ENCODE data around the gene MYH14. TPM values are rescaled to one million over a fixed set of nuclear protein-coding genes. Genes with fewer than 3 reads are reported as not detected.

MYH14 gene
- total RNA-seq, 1 experiment from 2014 or later: 0.84 TPM

DNA sequence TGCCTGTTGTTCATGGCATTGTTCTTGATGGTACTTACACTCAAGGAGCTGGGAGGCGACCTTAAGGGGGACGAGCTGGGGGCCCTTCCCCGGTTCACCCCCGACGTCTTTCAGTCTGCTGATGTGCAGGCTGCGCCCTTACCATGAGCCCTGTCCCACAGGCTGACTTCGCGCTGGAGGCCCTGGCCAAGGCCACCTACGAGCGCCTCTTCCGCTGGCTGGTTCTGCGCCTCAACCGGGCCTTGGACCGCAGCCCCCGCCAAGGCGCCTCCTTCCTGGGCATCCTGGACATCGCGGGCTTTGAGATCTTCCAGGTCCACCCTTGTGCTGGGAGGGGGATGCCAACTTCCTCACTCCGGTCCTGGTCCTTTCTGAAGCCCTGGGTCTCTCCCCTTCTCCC is 45.4 kb downstream of the MYH14 start:
- H3K9me3 ChIP-seq (ENCODE audit: low read depth, low read length, poor library complexity, severe bottlenecking): no peaks in the 10 kb centered on the region
- TF ChIP-seq, protein P1, sequence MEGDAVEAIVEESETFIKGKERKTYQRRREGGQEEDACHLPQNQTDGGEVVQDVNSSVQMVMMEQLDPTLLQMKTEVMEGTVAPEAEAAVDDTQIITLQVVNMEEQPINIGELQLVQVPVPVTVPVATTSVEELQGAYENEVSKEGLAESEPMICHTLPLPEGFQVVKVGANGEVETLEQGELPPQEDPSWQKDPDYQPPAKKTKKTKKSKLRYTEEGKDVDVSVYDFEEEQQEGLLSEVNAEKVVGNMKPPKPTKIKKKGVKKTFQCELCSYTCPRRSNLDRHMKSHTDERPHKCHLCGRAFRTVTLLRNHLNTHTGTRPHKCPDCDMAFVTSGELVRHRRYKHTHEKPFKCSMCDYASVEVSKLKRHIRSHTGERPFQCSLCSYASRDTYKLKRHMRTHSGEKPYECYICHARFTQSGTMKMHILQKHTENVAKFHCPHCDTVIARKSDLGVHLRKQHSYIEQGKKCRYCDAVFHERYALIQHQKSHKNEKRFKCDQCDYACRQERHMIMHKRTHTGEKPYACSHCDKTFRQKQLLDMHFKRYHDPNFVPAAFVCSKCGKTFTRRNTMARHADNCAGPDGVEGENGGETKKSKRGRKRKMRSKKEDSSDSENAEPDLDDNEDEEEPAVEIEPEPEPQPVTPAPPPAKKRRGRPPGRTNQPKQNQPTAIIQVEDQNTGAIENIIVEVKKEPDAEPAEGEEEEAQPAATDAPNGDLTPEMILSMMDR (conservative IDR thresholded peaks at IDR 0.05; ENCODE audit: low read depth, low read length): no peak
- TF ChIP-seq EZH2 (IDR thresholded peaks at IDR 0.05; ENCODE audit: borderline replicate concordance, low read depth, low read length, poor library complexity, severe bottlenecking): no peak
- H3K27me3 ChIP-seq (replicated peaks; ENCODE audit: insufficient read depth, low read depth, low read length, poor library complexity): no peaks in the 10 kb centered on the region
- CTCF ChIA-PET: no interaction called here
- H3K4me1 ChIP-seq (ENCODE audit: insufficient read depth, low read length, poor library complexity, severe bottlenecking): peaks cover 8% of the 10 kb centered on the region
- intact Hi-C loops (cut with micrococcal nuclease; ENCODE audit: unreplicated experiment): no loop called here
- DNase-seq (ENCODE audit: low spot score): no peak
- POLR2A ChIA-PET (ENCODE audit: low non-redundant PET): no interaction called here
- no TSS peak for BruUV-seq (replicated peaks)
- no peaks in the 10 kb centered on the region for H3K36me3 ChIP-seq (ENCODE audit: insufficient read depth, low read length, poor library complexity, severe bottlenecking)
- H3K27ac ChIP-seq (ENCODE audit: low read depth, low read length, poor library complexity, severe bottlenecking): no peak overlapping the region
- no peak overlapping the region for H3K4me3 ChIP-seq (ENCODE audit: low read depth, low read length, poor library complexity, severe bottlenecking)

DNA sequence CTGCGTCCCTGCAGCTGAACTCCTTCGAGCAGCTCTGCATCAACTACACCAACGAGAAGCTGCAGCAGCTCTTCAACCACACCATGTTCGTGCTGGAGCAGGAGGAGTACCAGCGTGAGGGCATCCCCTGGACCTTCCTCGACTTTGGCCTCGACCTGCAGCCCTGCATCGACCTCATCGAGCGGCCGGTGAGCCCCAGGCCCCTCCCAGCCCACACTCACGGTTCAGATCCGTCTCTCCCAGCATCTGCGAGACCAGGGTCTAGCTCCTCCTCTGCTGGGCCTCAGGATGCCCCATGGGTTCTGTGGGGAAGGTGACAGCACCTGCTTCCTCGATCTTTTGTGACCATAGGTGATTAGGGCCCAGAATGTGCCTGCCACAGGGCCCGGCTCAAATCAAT is 46.2 kb downstream of the MYH14 start:
- no peak for TF ChIP-seq EZH2 (IDR thresholded peaks at IDR 0.05; ENCODE audit: borderline replicate concordance, low read depth, low read length, poor library complexity, severe bottlenecking)
- no peak for DNase-seq (ENCODE audit: low spot score)
- H3K27ac ChIP-seq (ENCODE audit: low read depth, low read length, poor library complexity, severe bottlenecking): no peak overlapping the region
- H3K4me3 ChIP-seq (ENCODE audit: low read depth, low read length, poor library complexity, severe bottlenecking): no peak overlapping the region
- H3K27me3 ChIP-seq (replicated peaks; ENCODE audit: insufficient read depth, low read depth, low read length, poor library complexity): no peaks in the 10 kb centered on the region
- H3K4me1 ChIP-seq (ENCODE audit: insufficient read depth, low read length, poor library complexity, severe bottlenecking): peaks cover 7% of the 10 kb centered on the region
- no peaks in the 10 kb centered on the region for H3K9me3 ChIP-seq (ENCODE audit: low read depth, low read length, poor library complexity, severe bottlenecking)
- CTCF ChIA-PET: no interaction called here
- POLR2A ChIA-PET (ENCODE audit: low non-redundant PET): no interaction called here
- no TSS peak for BruUV-seq (replicated peaks)
- intact Hi-C loops (cut with micrococcal nuclease; ENCODE audit: unreplicated experiment): no loop called here
- H3K36me3 ChIP-seq (ENCODE audit: insufficient read depth, low read length, poor library complexity, severe bottlenecking): no peaks in the 10 kb centered on the region

DNA sequence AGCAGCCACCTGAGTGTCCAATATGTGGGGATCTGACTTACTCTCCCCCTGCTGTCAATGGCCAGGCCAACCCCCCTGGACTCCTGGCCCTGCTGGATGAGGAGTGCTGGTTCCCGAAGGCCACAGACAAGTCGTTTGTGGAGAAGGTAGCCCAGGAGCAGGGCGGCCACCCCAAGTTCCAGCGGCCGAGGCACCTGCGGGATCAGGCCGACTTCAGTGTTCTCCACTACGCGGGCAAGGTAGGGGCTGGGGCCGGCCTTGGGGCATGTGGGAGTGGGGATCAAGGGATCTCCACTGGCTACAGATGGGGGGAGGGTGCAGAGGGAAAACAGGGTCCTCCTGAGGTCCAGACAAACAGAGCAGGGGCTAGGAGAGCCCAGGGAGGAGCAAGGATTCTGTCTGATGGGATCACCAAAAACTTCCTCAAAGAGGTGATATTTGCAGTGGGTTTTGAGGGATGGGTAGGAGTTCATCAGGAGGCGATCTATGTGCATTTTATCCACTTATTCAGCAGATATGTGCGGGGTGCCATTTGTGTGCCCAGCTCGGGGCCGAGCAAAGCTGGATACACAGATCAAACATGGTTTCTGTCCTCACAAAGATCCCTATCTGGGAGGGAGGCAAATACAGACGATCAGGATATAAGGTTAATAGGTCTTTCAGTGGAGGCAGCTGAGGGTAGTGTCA is 47.2 kb downstream of the MYH14 start:
- Histone ChIP-seq H3K4me1 (ENCODE audit: insufficient read depth, low read length, poor library complexity, severe bottlenecking) (no peaks in the 10 kb centered on the region), H3K27ac (ENCODE audit: low read depth, low read length, poor library complexity, severe bottlenecking) (no peak overlapping the region), H3K4me3 (ENCODE audit: low read depth, low read length, poor library complexity, severe bottlenecking) (no peak overlapping the region), H3K27me3 (replicated peaks; ENCODE audit: insufficient read depth, low read depth, low read length, poor library complexity) (no peaks in the 10 kb centered on the region), H3K9me3 (ENCODE audit: low read depth, low read length, poor library complexity, severe bottlenecking) (no peaks in the 10 kb centered on the region), H3K36me3 (ENCODE audit: insufficient read depth, low read length, poor library complexity, severe bottlenecking) (no peaks in the 10 kb centered on the region)
- DNase-seq (ENCODE audit: low spot score): no peak
- POLR2A ChIA-PET (ENCODE audit: low non-redundant PET): no interaction called here
- TF ChIP-seq, protein P1 (conservative IDR thresholded peaks at IDR 0.05; ENCODE audit: low read depth, low read length): no peak
- no peak for TF ChIP-seq EZH2 (IDR thresholded peaks at IDR 0.05; ENCODE audit: borderline replicate concordance, low read depth, low read length, poor library complexity, severe bottlenecking)
- intact Hi-C loops (cut with micrococcal nuclease; ENCODE audit: unreplicated experiment): no loop called here
- BruUV-seq (replicated peaks): no TSS peak
- CTCF ChIA-PET: interaction anchor here (0.5 kb wide), 1 partner anchor 290 kb away, joined by 13 read pairs; no protein-coding TSS in a partner anchor

All from A673 (cell line).